ENCODE data around the gene ELP5. TPM values are rescaled to one million over a fixed set of nuclear protein-coding genes. Genes with fewer than 3 reads are reported as not detected.

The ELP5 gene
- polyA plus RNA-seq, 1 of the 3 experiments (the other 2 are of a cell fraction), result 45.4 TPM

- Histone ChIP-seq H3K4me2 (peak within 1 kb of the TSS; percentile 90), H3K79me2 (ENCODE audit: insufficient read depth) (peaks cover 44% of the 10 kb centered on the region), H3K27me3 (ENCODE audit: insufficient read depth) (no peaks in the 10 kb centered on the region), H4K20me1 (ENCODE audit: insufficient read depth) (peaks cover 38% of the 10 kb centered on the region), H2AFZ (ENCODE audit: low read depth) (peak within 1 kb of the TSS; percentile 99), H3K36me3 (replicated peaks in 1 of 2; ENCODE audit: control insufficient read depth in 1 of 2, insufficient read depth in 2 of 2, low read length in 1 of 2) (peaks cover 24 to 27% of the 10 kb centered on the region in 2 experiments), H3K4me3 (ENCODE audit: low read depth in 2 of 2, low read length in 1 of 2) (peak within 1 kb of the TSS; percentile 76 to 79), H3F3A (replicated peaks; ENCODE audit: insufficient read depth) (peaks cover 41% of the 10 kb centered on the region), H3K9ac (peak within 1 kb of the TSS; percentile 93), H3K9me2 (no peaks in the 10 kb centered on the region), H3K9me3 (no peaks in the 10 kb centered on the region), H3K4me1 (ENCODE audit: control insufficient read depth in 1 of 2, insufficient read depth in 2 of 2, low read depth in 1 of 2, low read length in 1 of 2) (peaks cover 13 to 19% of the 10 kb centered on the region in 2 experiments; a peak in 3 of 4 replicates), H3K27ac (ENCODE audit: low read depth in 2 of 2, low read length in 1 of 2) (peak within 1 kb of the TSS; percentile 91 to 92)
- WGBS (ENCODE audit: low lambda C conversion rate), result 2% methylated on average over 56 of the region's 64 CpGs
- ChIA-PET POLR2A (interaction anchor here (0.6 kb wide), 1 partner anchor 73 kb away, joined by 3 read pairs; no protein-coding TSS in a partner anchor), CTCF (no interaction called here)
- peak; percentile 99 for DNase-seq
- no peak for TF ChIP-seq SMC3 (IDR thresholded peaks at IDR 0.05; ENCODE audit: low read depth, low read length)
- peak; percentile 93 for TF ChIP-seq NRF1 (IDR thresholded peaks at IDR 0.05; ENCODE audit: low read depth, low read length)
- TF ChIP-seq TAF1 (IDR thresholded peaks at IDR 0.05; ENCODE audit: borderline replicate concordance, low read depth, low read length), result peak; percentile 84
- no peak for TF ChIP-seq EZH2phosphoT487 (IDR thresholded peaks at IDR 0.05; ENCODE audit: borderline replicate concordance, low read depth)
- peak; percentile 95 for TF ChIP-seq MXI1 (IDR thresholded peaks at IDR 0.05; ENCODE audit: low read depth, low read length)
- 0 out of 2 replicates have a peak, but pooled peaks have one; percentile 27 for TF ChIP-seq SIN3A (IDR thresholded peaks at IDR 0.05; ENCODE audit: borderline replicate concordance, low read depth, low read length)
- peak; percentile 84 for TF ChIP-seq POLR2AphosphoS5 (IDR thresholded peaks at IDR 0.05; ENCODE audit: low read depth, low read length)
- peak; percentile 86 for TF ChIP-seq MAX (IDR thresholded peaks at IDR 0.05; ENCODE audit: low read depth)
- no peak for TF ChIP-seq RXRA (IDR thresholded peaks at IDR 0.05; ENCODE audit: borderline replicate concordance, low read depth)
- peak; percentile 54; the same call in 1 of the 2 replicates for TF ChIP-seq ELF1 (IDR thresholded peaks at IDR 0.05)
- peak; percentile 47 for TF ChIP-seq GABPA (IDR thresholded peaks at IDR 0.05; ENCODE audit: low read depth)
- no peak for TF ChIP-seq TEAD4 (IDR thresholded peaks at IDR 0.05; ENCODE audit: borderline replicate concordance, insufficient read depth)
Measured at GRCh38 chr17:7306911-7307685, 55.1 kb downstream of the ELP5 start, which contains the start of gene EIF5A. TSS of gene EIF5A (plus strand) at chr17:7307628. CDS start at chr17:7309636, 2,008 bp downstream.

GRCh38 chr17:7307686-7308624, 55.9 kb downstream of the ELP5 start:
- H3F3A ChIP-seq (replicated peaks; ENCODE audit: insufficient read depth), result peaks cover 50% of the 10 kb centered on the region
- H3K9ac ChIP-seq, result peak overlapping the region; percentile 93
- DNase-seq, result peak; percentile 68
- H3K27ac ChIP-seq (ENCODE audit: low read depth in 2 of 2, low read length in 1 of 2), result peak overlapping the region; percentile 83 to 91
- no peaks in the 10 kb centered on the region for H3K27me3 ChIP-seq (ENCODE audit: insufficient read depth)
- H4K20me1 ChIP-seq (ENCODE audit: insufficient read depth), result peaks cover 46% of the 10 kb centered on the region
- H3K4me3 ChIP-seq (ENCODE audit: low read depth in 2 of 2, low read length in 1 of 2), result peak overlapping the region; percentile 76 to 79
- H3K4me1 ChIP-seq (ENCODE audit: control insufficient read depth in 1 of 2, insufficient read depth in 2 of 2, low read depth in 1 of 2, low read length in 1 of 2), result peaks cover 17 to 25% of the 10 kb centered on the region in 2 experiments
- ChIA-PET CTCF (interaction anchor here (0.9 to 2.6 kb wide), 4 partner anchors 12 to 94 kb away, joined by 3 to 7 read pairs (median 6); partner anchors contain the start of gene SLC2A4), POLR2A (no interaction called here)
- H3K9me3 ChIP-seq, result no peaks in the 10 kb centered on the region
- 2% methylated on average over 27 of the region's 104 CpGs for WGBS (ENCODE audit: low lambda C conversion rate)
- H3K9me2 ChIP-seq, result no peaks in the 10 kb centered on the region
- peak overlapping the region; percentile 90 for H3K4me2 ChIP-seq
- peaks cover 52% of the 10 kb centered on the region for H3K79me2 ChIP-seq (ENCODE audit: insufficient read depth)
- peaks cover 32 to 36% of the 10 kb centered on the region in 2 experiments for H3K36me3 ChIP-seq (replicated peaks in 1 of 2; ENCODE audit: control insufficient read depth in 1 of 2, insufficient read depth in 2 of 2, low read length in 1 of 2)
- no peak overlapping the region for H2AFZ ChIP-seq (ENCODE audit: low read depth)
- no peak for TF ChIP-seq FOXJ3 (CRISPR knock-in tag; IDR thresholded peaks at IDR 0.05)
- no peak for TF ChIP-seq ZBTB33 (IDR thresholded peaks at IDR 0.05; ENCODE audit: borderline replicate concordance, low read depth)
- no peak for TF ChIP-seq GATA2 (CRISPR knock-in tag; IDR thresholded peaks at IDR 0.05)
- no peak for TF ChIP-seq RXRA (IDR thresholded peaks at IDR 0.05; ENCODE audit: borderline replicate concordance, low read depth)
- no peak for TF ChIP-seq USF2 (IDR thresholded peaks at IDR 0.05; ENCODE audit: borderline replicate concordance, low read depth, low read length)
- TF ChIP-seq FOSL2 (IDR thresholded peaks at IDR 0.05; ENCODE audit: borderline replicate concordance, low read depth), result no peak
- TF ChIP-seq TCF12 (IDR thresholded peaks at IDR 0.05), result no peak
- TF ChIP-seq MXI1 (IDR thresholded peaks at IDR 0.05; ENCODE audit: low read depth, low read length), result peak; percentile 93
- no peak; the same call in 1 of the 2 replicates for TF ChIP-seq POLR2AphosphoS5 (IDR thresholded peaks at IDR 0.05; ENCODE audit: low read depth, low read length)
- no peak for TF ChIP-seq IRF3 (IDR thresholded peaks at IDR 0.05; ENCODE audit: low read depth, low read length)
- no peak for TF ChIP-seq NFIC (IDR thresholded peaks at IDR 0.05; ENCODE audit: borderline replicate concordance)

All from SK-N-SH (cell line).